ENCODE results near the gene RSF1. TPM values are rescaled to one million over a fixed set of nuclear protein-coding genes. Genes with fewer than 3 reads are reported as not detected.

The RSF1 gene
- total RNA-seq, 1 donor = 36.9 TPM

DNA sequence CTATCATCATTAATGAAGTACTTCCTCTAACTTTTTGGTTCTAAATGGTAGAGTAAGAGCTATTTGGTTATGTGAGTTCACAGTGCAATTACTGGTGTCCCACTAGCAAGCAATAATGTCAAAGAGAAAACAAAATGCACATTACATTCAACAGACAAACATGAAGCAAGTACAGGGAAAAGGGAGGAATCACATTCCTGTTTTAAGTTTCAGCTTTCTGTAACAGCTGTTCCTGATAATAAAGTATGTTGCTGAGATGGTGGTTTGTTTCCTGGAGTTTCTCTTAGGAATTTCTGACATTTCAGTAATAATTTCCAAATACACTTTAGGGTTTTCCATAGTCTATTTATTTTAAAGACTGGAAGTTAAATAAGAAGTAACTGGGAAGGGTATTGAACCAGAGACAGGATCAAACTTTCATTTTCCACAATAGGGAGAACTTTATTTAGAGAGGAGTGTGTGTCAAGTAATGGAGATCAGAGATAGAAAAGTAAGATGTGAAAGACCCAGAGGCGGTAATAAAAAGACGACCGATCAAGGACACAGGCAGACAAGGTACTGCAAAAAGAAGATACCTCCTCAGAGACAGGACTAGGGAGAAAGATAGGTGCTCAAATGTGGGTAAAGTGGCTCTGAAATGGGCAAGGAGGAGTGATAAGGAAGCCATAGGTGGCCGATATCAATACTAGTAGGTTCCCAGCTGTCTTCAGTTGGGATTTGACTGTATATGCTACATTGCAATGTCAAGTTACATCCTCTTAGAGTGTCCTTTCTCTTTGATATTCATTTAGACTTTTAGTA lies 162.1 kb downstream of the RSF1 start:
- Histone ChIP-seq H3K4me3 (ENCODE audit: insufficient read depth, low read length) (no peak overlapping the region), H3K36me3 (ENCODE audit: insufficient read depth, low read length) (no peaks in the 10 kb centered on the region), H4K20me1 (ENCODE audit: insufficient read depth, low read length) (no peaks in the 10 kb centered on the region), H3K27me3 (ENCODE audit: insufficient read depth, low read length) (no peaks in the 10 kb centered on the region), H3K4me2 (ENCODE audit: insufficient read depth, low read length) (no peak overlapping the region), H2AFZ (ENCODE audit: low read length) (no peak overlapping the region), H3K27ac (ENCODE audit: low read depth, low read length) (no peak overlapping the region), H3K4me1 (ENCODE audit: insufficient read depth, low read length) (no peaks in the 10 kb centered on the region), H3K9me3 (ENCODE audit: low read depth, low read length) (no peaks in the 10 kb centered on the region), H3K79me2 (ENCODE audit: insufficient read depth, low read length) (no peaks in the 10 kb centered on the region)
- DNase-seq (ENCODE audit: insufficient read length, low spot score, missing footprints) = no peak
- TF ChIP-seq, protein P1, sequence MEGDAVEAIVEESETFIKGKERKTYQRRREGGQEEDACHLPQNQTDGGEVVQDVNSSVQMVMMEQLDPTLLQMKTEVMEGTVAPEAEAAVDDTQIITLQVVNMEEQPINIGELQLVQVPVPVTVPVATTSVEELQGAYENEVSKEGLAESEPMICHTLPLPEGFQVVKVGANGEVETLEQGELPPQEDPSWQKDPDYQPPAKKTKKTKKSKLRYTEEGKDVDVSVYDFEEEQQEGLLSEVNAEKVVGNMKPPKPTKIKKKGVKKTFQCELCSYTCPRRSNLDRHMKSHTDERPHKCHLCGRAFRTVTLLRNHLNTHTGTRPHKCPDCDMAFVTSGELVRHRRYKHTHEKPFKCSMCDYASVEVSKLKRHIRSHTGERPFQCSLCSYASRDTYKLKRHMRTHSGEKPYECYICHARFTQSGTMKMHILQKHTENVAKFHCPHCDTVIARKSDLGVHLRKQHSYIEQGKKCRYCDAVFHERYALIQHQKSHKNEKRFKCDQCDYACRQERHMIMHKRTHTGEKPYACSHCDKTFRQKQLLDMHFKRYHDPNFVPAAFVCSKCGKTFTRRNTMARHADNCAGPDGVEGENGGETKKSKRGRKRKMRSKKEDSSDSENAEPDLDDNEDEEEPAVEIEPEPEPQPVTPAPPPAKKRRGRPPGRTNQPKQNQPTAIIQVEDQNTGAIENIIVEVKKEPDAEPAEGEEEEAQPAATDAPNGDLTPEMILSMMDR (IDR thresholded peaks at IDR 0.05; ENCODE audit: extremely low read depth, low read depth, low read length) = no peak

DNA sequence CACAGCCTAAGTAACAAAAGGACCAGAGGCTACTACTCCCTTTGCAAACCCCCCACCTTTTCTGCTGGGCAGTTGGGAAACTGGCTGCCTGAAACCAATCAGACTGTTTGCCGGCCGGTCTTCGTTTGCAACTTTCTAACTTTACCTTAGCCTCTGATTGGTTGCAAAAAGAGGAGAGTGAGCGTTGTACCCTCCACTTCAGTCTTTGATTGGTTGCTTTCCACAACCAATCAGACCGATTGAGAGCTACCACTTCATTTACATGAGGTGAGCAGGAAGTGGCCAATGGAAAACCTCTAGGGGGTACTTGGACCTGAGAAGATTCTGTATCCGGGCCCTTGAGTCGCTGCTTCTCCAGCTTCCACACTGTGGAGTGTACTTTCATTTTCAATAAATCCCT lies 164.2 kb downstream of the RSF1 start:
- Histone ChIP-seq H3K4me1 (ENCODE audit: insufficient read depth, low read length) (no peaks in the 10 kb centered on the region), H3K27ac (ENCODE audit: low read depth, low read length) (no peak overlapping the region), H3K27me3 (ENCODE audit: insufficient read depth, low read length) (no peaks in the 10 kb centered on the region), H3K79me2 (ENCODE audit: insufficient read depth, low read length) (no peaks in the 10 kb centered on the region), H3K36me3 (ENCODE audit: insufficient read depth, low read length) (no peaks in the 10 kb centered on the region), H3K4me3 (ENCODE audit: insufficient read depth, low read length) (no peak overlapping the region), H3K9me3 (ENCODE audit: low read depth, low read length) (no peaks in the 10 kb centered on the region), H3K4me2 (ENCODE audit: insufficient read depth, low read length) (no peak overlapping the region), H2AFZ (ENCODE audit: low read length) (no peak overlapping the region), H4K20me1 (ENCODE audit: insufficient read depth, low read length) (no peaks in the 10 kb centered on the region)
- TF ChIP-seq, protein P1 (IDR thresholded peaks at IDR 0.05; ENCODE audit: extremely low read depth, low read depth, low read length) = no peak
- no peak for DNase-seq (ENCODE audit: insufficient read length, low spot score, missing footprints)

DNA sequence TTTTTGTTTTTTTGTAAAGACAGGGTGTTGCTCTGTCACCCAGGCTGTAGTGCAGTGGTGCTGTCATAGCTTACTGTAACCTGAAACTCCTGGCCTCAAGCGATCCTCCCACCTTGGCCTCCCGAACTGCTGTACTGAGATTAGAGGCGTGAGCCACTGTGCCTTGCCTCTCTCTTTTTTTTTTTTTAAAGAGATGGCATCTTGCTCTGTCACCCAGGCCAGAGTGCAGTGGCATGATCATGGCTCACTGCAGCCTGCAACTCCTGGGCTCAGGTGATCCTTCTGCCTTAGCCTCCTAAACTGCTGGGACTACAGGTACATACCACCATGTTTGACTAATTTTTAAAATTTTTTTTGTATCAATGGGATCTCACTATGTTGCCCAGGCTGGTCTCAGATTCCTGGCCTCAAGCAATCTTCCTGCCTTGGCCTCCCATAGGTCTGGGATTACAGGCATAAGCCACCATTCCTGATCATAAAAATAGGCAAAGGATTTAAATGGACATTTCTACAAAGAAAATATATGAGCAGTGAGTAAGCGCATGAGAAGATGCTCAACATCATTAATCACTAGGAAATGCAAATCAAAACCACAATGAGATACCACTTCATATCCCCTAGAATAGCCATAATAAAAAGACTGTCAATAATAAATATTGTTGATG lies 165.6 kb downstream of the RSF1 start:
- H3K27ac ChIP-seq (ENCODE audit: low read depth, low read length) = no peak overlapping the region
- no peaks in the 10 kb centered on the region for H3K79me2 ChIP-seq (ENCODE audit: insufficient read depth, low read length)
- H3K4me3 ChIP-seq (ENCODE audit: insufficient read depth, low read length) = no peak overlapping the region
- TF ChIP-seq, protein P1 (IDR thresholded peaks at IDR 0.05; ENCODE audit: extremely low read depth, low read depth, low read length) = no peak
- H3K27me3 ChIP-seq (ENCODE audit: insufficient read depth, low read length) = no peaks in the 10 kb centered on the region
- no peaks in the 10 kb centered on the region for H3K4me1 ChIP-seq (ENCODE audit: insufficient read depth, low read length)
- no peaks in the 10 kb centered on the region for H3K36me3 ChIP-seq (ENCODE audit: insufficient read depth, low read length)
- no peaks in the 10 kb centered on the region for H3K9me3 ChIP-seq (ENCODE audit: low read depth, low read length)
- H4K20me1 ChIP-seq (ENCODE audit: insufficient read depth, low read length) = no peaks in the 10 kb centered on the region
- no peak overlapping the region for H2AFZ ChIP-seq (ENCODE audit: low read length)
- DNase-seq (ENCODE audit: insufficient read length, low spot score, missing footprints) = no peak
- H3K4me2 ChIP-seq (ENCODE audit: insufficient read depth, low read length) = no peak overlapping the region

DNA sequence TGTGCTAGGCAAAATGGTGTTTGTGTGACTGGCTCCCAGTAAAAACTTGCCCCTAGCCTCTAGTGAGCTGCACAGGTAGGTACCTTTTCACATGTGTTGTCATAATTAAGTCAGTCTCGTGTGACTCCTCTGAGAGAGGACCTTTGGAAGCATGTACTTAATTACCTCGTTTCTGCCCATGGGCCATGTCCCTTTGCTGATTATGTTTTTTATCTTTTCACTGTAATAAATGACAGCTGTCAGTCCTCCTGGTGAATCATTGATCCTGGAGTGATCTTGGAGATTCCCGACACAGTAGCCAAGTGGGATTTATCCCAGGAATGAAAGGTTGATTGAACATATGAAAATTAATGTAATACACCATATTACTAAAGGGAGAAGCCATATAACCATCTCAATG lies 170.4 kb downstream of the RSF1 start:
- Histone ChIP-seq H3K27me3 (ENCODE audit: insufficient read depth, low read length) (no peaks in the 10 kb centered on the region), H3K36me3 (ENCODE audit: insufficient read depth, low read length) (no peaks in the 10 kb centered on the region), H4K20me1 (ENCODE audit: insufficient read depth, low read length) (no peaks in the 10 kb centered on the region), H3K4me1 (ENCODE audit: insufficient read depth, low read length) (peaks cover 4% of the 10 kb centered on the region), H2AFZ (ENCODE audit: low read length) (no peak overlapping the region), H3K27ac (ENCODE audit: low read depth, low read length) (no peak overlapping the region), H3K4me2 (ENCODE audit: insufficient read depth, low read length) (no peak overlapping the region), H3K4me3 (ENCODE audit: insufficient read depth, low read length) (no peak overlapping the region), H3K9me3 (ENCODE audit: low read depth, low read length) (no peaks in the 10 kb centered on the region), H3K79me2 (ENCODE audit: insufficient read depth, low read length) (no peaks in the 10 kb centered on the region)
- peak; percentile 5 for DNase-seq (ENCODE audit: insufficient read length, low spot score, missing footprints)
- TF ChIP-seq, protein P1 (IDR thresholded peaks at IDR 0.05; ENCODE audit: extremely low read depth, low read depth, low read length) = no peak

Data from osteoblast (primary cell).